SIG-M5 treated with dmso at 0.1 percent for 504 hours (cell line): ENCODE measurements around the gene KCNMA1.

ENCODE experiments used
- DNase-seq: peaks from one replicate; lab custom pipeline; 2025; ENCODE audit not compliant: unreplicated experiment; lab: John Stamatoyannopoulos, UW

The KCNMA1 gene

GRCh38 chr10:77176232-77176631 lies 461.4 kb downstream of the KCNMA1 start:
- DNase-seq: no peak

- DNase-seq: no peak
These were observed 461.9 kb downstream of the KCNMA1 start for GRCh38 chr10:77175631-77176222.

- DNase-seq: peak; percentile 67
These were observed 463.8 kb downstream of the KCNMA1 start for GRCh38 chr10:77173615-77174461.

- DNase-seq: no peak
These were observed 465.5 kb downstream of the KCNMA1 start for GRCh38 chr10:77172086-77172485.

GRCh38 chr10:77168861-77169260 lies 468.7 kb downstream of the KCNMA1 start:
- no peak for DNase-seq

- DNase-seq: no peak
These were observed 469.4 kb downstream of the KCNMA1 start for GRCh38 chr10:77168161-77168560.

GRCh38 chr10:77165445-77166208 lies 472.0 kb downstream of the KCNMA1 start:
- peak; percentile 42 for DNase-seq

GRCh38 chr10:77164616-77165311 lies 472.8 kb downstream of the KCNMA1 start:
- DNase-seq: no peak

GRCh38 chr10:77163670-77164348 lies 473.8 kb downstream of the KCNMA1 start:
- DNase-seq: no peak

GRCh38 chr10:77162697-77163096 lies 474.9 kb downstream of the KCNMA1 start:
- no peak for DNase-seq

GRCh38 chr10:77160679-77161078 lies 476.9 kb downstream of the KCNMA1 start:
- DNase-seq: no peak

- DNase-seq: no peak
These were observed 478.0 kb downstream of the KCNMA1 start for GRCh38 chr10:77159538-77160110.

- DNase-seq: no peak
These were observed 478.9 kb downstream of the KCNMA1 start for GRCh38 chr10:77158666-77159065.

- DNase-seq: no peak
These were observed 480.2 kb downstream of the KCNMA1 start for GRCh38 chr10:77157248-77158019.

GRCh38 chr10:77156406-77156879 lies 481.2 kb downstream of the KCNMA1 start:
- no peak for DNase-seq

- DNase-seq: no peak
These were observed 485.4 kb downstream of the KCNMA1 start for GRCh38 chr10:77152256-77152655.

GRCh38 chr10:77151408-77151807 lies 486.2 kb downstream of the KCNMA1 start:
- no peak for DNase-seq

- no peak for DNase-seq
These were observed 487.9 kb downstream of the KCNMA1 start for GRCh38 chr10:77149706-77150105.

GRCh38 chr10:77149001-77149400 lies 488.6 kb downstream of the KCNMA1 start:
- no peak for DNase-seq
